HepG2 (cell line): Measurements from ENCODE around the gene PSKH1. TPM values are rescaled to one million over a fixed set of nuclear protein-coding genes. Genes with fewer than 3 reads are reported as not detected.
A peak's percentile ranks its signal among the peaks of the same experiment; 100 is the strongest.

Experiments
- KAT2B ChIP-seq: fragments of 150-350 bp; IDR thresholded peaks from 2 replicates; pipeline ENCODE4 v1.6.1; 2014; ENCODE audit warnings: low read depth, low read length, borderline replicate concordance
- KAT7 ChIP-seq: IDR thresholded peaks from 2 replicates; pipeline ENCODE4 v1.6.1; 2018; ENCODE audit warnings: borderline replicate concordance, missing compliant biosample characterization
- KDM3A ChIP-seq: IDR thresholded peaks from 2 replicates; pipeline ENCODE4 v1.6.1; 2018; ENCODE audit warnings: low read depth, missing compliant biosample characterization
- KLF9 ChIP-seq: IDR thresholded peaks from 2 replicates; pipeline ENCODE4 v1.6.1; 2016; ENCODE audit warnings: low read depth
- POLR2A ChIP-seq, 2 experiments: IDR thresholded peaks; 2 replicates each; pipeline ENCODE4 v1.6.1; 2011; ENCODE audit warnings: low read depth in 2 of 2, low read length in 2 of 2, mild to moderate bottlenecking in 1 of 2, moderate library complexity in 1 of 2; ENCODE audit not compliant: insufficient read depth in 1 of 2
- SATB2 ChIP-seq: sonication (generic); formaldehyde crosslinking; IDR thresholded peaks from 2 replicates; pipeline ENCODE4 v1.5.0; 2020; ENCODE audit warnings: missing genetic modification reagents
- SMAD1 ChIP-seq: sonication (generic); formaldehyde crosslinking; IDR thresholded peaks from 2 replicates; pipeline ENCODE4 v1.4.0; 2020; ENCODE audit warnings: missing genetic modification reagents, low read depth, mild to moderate bottlenecking, borderline replicate concordance
- SOX6 ChIP-seq, 2 experiments: fragments of 450-650 bp in 1 of 2; sonication (generic) in 1 of 2; formaldehyde crosslinking in 1 of 2; IDR thresholded peaks; 2 replicates each; pipeline versions ENCODE4 v1.4.0 to v1.6.1; 2017 to 2020; ENCODE audit warnings: antibody characterized with exemption in 1 of 2, mild to moderate bottlenecking in 1 of 2, missing genetic modification reagents in 1 of 2
- TEAD2 ChIP-seq: sonication (generic); formaldehyde crosslinking; IDR thresholded peaks from 2 replicates; pipeline ENCODE4 v1.9.0; 2021; ENCODE audit warnings: missing genetic modification reagents
- THYN1 ChIP-seq: sonication (generic); formaldehyde crosslinking; IDR thresholded peaks from 2 replicates; pipeline ENCODE4 v1.8.1; 2023; ENCODE audit warnings: low read depth, mild to moderate bottlenecking, moderate library complexity, missing genetic modification reagents, borderline replicate concordance
- ZBTB44 ChIP-seq: sonication (generic); formaldehyde crosslinking; IDR thresholded peaks from 2 replicates; pipeline ENCODE4 v1.4.0; 2020; ENCODE audit warnings: missing genetic modification reagents
- ZNF235 ChIP-seq: sonication (generic); formaldehyde crosslinking; IDR thresholded peaks from 2 replicates; pipeline ENCODE4 v1.8.1; 2023; ENCODE audit warnings: mild to moderate bottlenecking, missing genetic modification reagents, borderline replicate concordance
- ZNF3 ChIP-seq: IDR thresholded peaks from 2 replicates; pipeline ENCODE4 v1.7.0; 2017; ENCODE audit warnings: inconsistent platforms
- ZNF557 ChIP-seq: sonication (generic); formaldehyde crosslinking; IDR thresholded peaks from 2 replicates; pipeline ENCODE4 v1.4.0; 2020; ENCODE audit warnings: missing genetic modification reagents
- ZNF577 ChIP-seq: sonication (generic); formaldehyde crosslinking; IDR thresholded peaks from 2 replicates; pipeline ENCODE4 v1.4.0; 2020; ENCODE audit warnings: mild to moderate bottlenecking, low read depth, missing genetic modification reagents, borderline replicate concordance
- ZNF740 ChIP-seq: sonication (generic); formaldehyde crosslinking; IDR thresholded peaks from 2 replicates; pipeline ENCODE4 v1.4.0; 2020; ENCODE audit warnings: missing genetic modification reagents
- ZNF839 ChIP-seq: sonication (generic); formaldehyde crosslinking; IDR thresholded peaks from 2 replicates; pipeline ENCODE4 v1.4.0; 2020; ENCODE audit warnings: missing genetic modification reagents, mild to moderate bottlenecking, borderline replicate concordance
- polyA plus RNA-seq, 8 experiments: library from polyadenylated mRNA; depleted of rRNA in 3 of 8; stranded (reverse) in 7 of 8; unstranded in 1 of 8; fragments of >200 nt; fragmentation: Illumina TruSeq in 4 of 8; extraction: Trizol in 4 of 8; gene quantifications; 2 replicates each; pipeline versions ENCODE4 v1.2.1 to v1.2.3, GENCODE V29; 2011 to 2016; ENCODE audit warnings: low read depth in 4 of 8, missing spikeins in 1 of 8, mixed read lengths in 1 of 8; ENCODE audit not compliant: insufficient read depth in 1 of 8
- total RNA-seq, 5 experiments: library from RNA; depleted of rRNA; stranded (reverse); fragments of >200 nt; fragmentation: Illumina TruSeq; extraction: Trizol; gene quantifications; 2 replicates each; pipeline ENCODE4 v1.2.3, GENCODE V29; 2016; ENCODE audit warnings: low read depth in 1 of 5
- TF ChIP-seq, protein P1 (sequence below): IDR thresholded peaks from 2 replicates; pipeline ENCODE4 v1.6.1; 2012; ENCODE audit warnings: low read length, improper control_type of control experiment

Gene PSKH1
- total and polyA plus RNA-seq, 2 of the 13 experiments (the other 11 are each of a cell fraction or from before 2014, with no cell fraction given): 8.4 to 19.1 TPM

- TF ChIP-seq SOX6 (IDR thresholded peaks at IDR 0.05) (no peak), SOX6 (CRISPR knock-in tag; IDR thresholded peaks at IDR 0.05) (no peak), ZNF839 (CRISPR knock-in tag) (no peak), SMAD1 (CRISPR knock-in tag) (no peak), TEAD2 (CRISPR knock-in tag) (no peak), ZBTB44 (CRISPR knock-in tag) (no peak), KDM3A (CRISPR knock-in tag) (no peak), KAT7 (CRISPR knock-in tag) (no peak), ZNF557 (CRISPR knock-in tag) (no peak), SATB2 (CRISPR knock-in tag) (no peak), ZNF740 (CRISPR knock-in tag) (no peak), POLR2A (IDR thresholded peaks at IDR 0.05; ENCODE audit: insufficient read depth in 1 of 2, low read depth in 2 of 2, low read length in 2 of 2) (peak; percentile 18 to 69; a peak in 3 of 4 replicates), ZNF577 (CRISPR knock-in tag) (no peak), ZNF3 (CRISPR knock-in tag) (no peak), KLF9 (CRISPR knock-in tag) (no peak), THYN1 (CRISPR knock-in tag) (no peak), ZNF235 (no peak), KAT2B (no peak)
- TF ChIP-seq, protein P1, sequence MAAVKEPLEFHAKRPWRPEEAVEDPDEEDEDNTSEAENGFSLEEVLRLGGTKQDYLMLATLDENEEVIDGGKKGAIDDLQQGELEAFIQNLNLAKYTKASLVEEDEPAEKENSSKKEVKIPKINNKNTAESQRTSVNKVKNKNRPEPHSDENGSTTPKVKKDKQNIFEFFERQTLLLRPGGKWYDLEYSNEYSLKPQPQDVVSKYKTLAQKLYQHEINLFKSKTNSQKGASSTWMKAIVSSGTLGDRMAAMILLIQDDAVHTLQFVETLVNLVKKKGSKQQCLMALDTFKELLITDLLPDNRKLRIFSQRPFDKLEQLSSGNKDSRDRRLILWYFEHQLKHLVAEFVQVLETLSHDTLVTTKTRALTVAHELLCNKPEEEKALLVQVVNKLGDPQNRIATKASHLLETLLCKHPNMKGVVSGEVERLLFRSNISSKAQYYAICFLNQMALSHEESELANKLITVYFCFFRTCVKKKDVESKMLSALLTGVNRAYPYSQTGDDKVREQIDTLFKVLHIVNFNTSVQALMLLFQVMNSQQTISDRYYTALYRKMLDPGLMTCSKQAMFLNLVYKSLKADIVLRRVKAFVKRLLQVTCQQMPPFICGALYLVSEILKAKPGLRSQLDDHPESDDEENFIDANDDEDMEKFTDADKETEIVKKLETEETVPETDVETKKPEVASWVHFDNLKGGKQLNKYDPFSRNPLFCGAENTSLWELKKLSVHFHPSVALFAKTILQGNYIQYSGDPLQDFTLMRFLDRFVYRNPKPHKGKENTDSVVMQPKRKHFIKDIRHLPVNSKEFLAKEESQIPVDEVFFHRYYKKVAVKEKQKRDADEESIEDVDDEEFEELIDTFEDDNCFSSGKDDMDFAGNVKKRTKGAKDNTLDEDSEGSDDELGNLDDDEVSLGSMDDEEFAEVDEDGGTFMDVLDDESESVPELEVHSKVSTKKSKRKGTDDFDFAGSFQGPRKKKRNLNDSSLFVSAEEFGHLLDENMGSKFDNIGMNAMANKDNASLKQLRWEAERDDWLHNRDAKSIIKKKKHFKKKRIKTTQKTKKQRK: no peak
Measured at GRCh38 chr16:67965668-67966548, 72.9 kb downstream of the PSKH1 start (continued).
